NCI-H82 treated with DMSO at 0.1 percent for 48 hours (cell line): ENCODE measurements around the gene USP30.
"Not testable (repeated sequence)": the region's sequence is repeated elsewhere in the genome, so short reads cannot be mapped to it uniquely, and the experiment has no call there.

Source experiments
- DNase-seq: peaks from one replicate; lab custom pipeline; 2025; ENCODE audit not compliant: unreplicated experiment; lab: John Stamatoyannopoulos, UW

The USP30 gene

GRCh38 chr12:109052097-109052413 lies 321 bp upstream of the USP30 start:
- DNase-seq: no peak

DNA sequence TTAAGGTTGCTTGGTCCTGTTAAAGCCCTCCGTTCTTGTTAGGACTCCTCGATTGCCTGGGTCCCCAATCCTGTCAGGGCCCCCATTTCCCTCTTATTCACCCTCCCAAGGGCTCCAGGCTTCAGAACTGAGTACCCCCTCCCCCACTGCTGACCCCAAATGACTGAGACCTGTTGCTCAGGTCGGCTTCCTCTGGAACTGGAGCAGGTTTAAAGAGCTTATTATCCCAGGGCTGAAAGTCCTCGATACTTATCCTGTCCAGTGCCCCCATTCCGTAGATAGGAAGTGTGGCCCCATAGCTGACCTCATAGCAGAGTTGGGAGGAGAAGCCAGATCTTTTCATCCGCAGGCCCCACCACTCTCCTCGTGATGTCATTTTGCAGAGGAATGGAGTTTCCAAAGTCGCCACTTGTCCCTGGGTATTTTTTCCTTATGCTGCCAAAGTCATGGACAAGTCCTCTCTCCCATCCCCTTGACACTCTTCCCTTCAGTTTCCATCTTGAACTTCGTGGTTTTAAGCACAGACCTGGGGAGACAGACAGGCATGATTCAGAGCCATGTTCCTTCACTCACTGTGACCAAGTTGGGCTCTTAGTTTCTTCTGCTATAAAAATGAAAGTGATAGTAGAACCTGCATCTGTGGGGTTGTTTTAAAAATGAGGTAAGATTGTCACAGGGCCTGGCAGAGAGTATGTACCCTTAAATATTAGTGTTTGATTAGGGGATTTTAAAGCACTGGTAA lies 1.2 kb downstream of the USP30 start:
- DNase-seq: no peak

GRCh38 chr12:109054124-109054513 lies 1.7 kb downstream of the USP30 start:
- not testable (repeated sequence) for DNase-seq

DNA sequence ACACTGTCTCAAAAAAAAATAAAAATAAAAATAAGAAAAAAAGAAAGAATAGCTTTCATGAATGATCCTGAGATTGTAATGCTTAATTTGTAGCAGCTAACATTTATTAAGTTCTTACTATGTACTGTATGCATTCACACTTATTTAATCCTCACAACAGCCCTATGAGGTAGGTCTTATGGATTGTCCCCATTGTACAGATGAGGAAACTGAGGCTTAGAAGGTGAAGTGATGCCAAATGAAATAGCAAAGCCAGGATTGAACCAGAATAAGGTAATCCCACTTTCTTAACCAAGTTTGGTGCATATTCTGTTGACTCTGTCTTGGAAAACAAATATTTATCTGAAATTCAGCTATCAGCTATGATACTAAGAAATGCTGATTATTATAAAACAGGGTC lies 2.1 kb downstream of the USP30 start:
- no peak for DNase-seq

GRCh38 chr12:109056891-109057290 lies 4.5 kb downstream of the USP30 start:
- DNase-seq: no peak

GRCh38 chr12:109057376-109057775 lies 5.0 kb downstream of the USP30 start:
- no peak for DNase-seq

DNA sequence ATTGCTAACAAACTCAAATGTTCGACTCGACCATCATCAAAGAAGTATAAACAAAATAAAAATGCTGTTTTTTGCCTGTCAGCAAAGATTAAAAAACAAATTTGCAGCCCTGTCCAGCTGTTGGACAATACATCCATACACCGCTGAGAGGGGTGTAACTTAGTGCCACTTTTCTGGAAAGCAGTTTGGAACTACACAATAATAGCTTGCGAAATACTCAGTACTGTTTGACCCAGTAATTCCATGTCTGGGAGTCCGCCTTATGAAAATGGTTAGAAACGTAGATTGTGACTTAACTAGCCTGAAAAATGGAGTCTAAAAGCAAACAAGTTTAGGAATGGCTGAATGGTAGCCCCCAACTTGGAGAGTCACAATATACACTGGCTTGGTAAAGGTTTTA lies 6.4 kb downstream of the USP30 start:
- DNase-seq: no peak

- DNase-seq: no peak
These were observed 11.8 kb downstream of the USP30 start for GRCh38 chr12:109064143-109064542.

DNA sequence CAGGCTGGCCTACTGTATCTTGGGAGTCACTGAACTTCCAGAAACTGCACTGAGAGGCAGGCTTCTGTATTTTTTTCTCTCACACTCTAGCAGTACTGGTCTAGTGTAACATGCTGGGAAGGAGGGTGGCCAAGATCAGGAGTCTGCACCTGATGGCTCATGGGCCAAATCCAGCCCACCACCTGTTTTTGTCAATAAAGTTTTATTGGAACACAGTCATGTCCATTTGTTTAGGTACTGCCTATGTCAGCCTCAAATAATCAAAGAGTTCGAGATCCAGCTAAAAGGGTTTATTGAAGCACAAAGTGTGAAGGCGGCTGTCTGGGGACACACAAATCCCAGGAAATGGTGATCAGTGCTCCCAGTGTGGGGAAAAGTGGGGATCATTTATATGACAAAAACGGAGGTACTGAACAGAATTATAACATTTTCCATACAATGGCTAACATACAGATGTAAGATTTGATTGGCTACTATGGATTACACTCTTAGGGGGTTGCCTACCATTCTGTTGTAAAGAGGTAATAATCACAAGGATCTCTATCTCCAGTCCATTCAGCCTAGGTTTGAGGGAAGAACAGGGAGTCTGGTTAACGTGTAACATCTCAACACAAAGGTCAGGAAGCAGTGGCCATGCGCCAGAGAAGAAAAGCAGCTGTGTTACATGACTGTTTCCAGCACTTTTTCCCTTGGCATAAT lies 12.9 kb downstream of the USP30 start:
- DNase-seq: no peak

GRCh38 chr12:109065853-109066193 lies 13.4 kb downstream of the USP30 start:
- DNase-seq: no peak

DNA sequence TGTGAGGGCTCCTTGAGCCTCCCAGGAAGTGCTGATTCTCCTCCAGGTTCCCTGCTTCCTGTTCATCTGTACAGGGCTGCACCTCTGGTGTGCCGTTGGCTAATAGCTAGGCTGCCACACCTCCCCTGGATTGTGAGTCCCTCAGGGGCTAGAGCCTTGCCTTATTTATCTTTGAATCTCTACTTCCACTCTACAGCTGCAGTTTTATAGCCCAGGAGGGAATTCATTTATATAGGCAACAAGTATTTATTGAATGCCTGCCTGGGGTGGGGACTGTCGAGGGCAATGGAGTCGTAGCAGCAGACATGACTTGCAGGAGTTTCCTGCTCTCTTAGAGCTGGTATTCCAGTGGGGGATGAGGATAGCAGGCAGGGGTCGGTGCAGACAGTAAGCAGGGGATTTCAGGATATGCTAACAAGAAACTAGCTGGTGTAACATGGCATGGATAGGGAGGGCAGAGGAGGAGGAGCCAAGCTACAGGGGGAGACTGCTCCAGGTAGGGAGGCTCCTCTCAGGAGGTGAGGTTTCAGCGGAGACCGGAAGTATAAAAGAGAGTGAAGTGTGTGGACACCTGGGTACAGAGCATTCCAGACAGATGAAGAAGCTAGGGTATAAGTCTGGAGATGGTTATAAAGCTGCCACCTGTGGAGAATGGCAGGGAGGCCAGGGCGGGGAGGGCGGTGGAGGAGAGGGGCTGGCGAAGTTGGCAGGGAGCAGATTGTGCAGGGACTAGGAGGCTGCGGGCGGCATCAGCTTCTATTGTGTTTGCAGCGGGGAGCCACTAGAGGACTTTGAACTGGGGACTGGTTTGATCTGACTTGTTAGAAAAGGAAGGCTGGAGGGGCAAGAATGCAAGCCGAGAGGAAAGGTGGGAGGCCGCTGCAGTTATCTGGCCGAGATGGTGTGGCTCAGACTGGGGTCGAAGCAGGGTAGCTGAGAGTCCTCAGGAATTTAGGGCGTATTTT lies 17.2 kb downstream of the USP30 start:
- no peak for DNase-seq

DNA sequence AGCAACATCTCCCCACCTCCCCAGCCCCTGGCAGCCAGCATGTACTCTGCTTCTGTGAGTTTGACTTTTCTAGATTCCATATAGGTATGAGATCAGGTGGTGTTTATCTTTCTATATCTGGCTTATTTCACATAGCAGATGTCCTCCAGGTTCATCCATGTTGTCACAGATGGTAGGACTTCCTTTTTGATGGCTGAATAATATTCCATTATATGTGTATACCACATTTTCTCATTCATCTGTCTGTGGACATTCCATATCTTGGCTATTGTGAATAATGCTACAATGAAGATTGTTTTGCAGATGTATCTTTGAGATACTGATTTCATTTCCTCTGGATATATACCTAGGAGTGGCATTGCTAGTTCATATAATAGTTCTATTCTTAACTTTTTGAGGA lies 22.5 kb downstream of the USP30 start:
- no peak for DNase-seq

DNA sequence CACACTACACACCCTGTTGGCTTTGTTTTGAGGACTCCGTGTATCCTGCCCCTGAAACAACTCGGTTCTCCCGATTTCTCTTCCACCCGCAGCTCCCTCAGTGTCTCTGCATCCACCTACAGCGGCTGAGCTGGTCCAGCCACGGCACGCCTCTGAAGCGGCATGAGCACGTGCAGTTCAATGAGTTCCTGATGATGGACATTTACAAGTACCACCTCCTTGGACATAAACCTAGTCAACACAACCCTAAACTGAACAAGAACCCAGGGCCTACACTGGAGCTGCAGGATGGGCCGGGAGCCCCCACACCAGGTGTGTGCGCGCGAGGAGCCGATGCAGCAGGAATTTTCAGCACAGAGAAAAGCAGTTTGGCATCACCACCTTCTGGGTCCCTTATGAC lies 30.4 kb downstream of the USP30 start:
- no peak for DNase-seq

DNA sequence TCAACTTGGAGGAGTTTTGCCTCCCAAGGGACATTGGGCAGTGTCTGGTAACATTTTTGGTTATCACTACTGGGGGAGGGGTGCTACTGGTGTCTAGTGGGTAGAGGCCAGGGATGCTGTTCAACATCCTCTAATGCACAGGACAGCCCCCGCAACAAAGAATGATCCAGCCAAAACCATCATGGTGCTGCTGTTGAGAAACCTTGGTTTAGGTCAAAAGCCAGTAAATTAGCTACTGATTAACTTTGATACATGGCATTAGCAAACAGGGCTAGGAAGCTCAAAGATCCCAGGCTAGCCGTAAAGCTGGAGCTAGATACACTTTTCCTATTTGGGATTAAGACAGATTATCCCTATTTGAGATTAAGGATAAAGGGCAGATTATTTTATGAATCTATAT lies 32.0 kb downstream of the USP30 start:
- DNase-seq: no peak

DNA sequence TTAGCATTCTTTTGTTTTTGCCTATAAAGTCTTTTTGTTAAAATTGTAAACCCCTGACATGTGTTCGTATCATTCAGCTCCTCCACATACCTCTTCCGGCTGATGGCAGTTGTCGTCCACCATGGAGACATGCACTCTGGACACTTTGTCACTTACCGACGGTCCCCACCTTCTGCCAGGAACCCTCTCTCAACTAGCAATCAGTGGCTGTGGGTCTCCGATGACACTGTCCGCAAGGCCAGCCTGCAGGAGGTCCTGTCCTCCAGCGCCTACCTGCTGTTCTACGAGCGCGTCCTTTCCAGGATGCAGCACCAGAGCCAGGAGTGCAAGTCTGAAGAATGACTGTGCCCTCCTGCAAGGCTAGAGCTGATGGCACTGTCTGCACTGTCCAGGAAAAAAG lies 33.2 kb downstream of the USP30 start:
- no peak for DNase-seq

GRCh38 chr12:109087250-109087649 lies 34.9 kb downstream of the USP30 start:
- DNase-seq: no peak

- no peak for DNase-seq
These were observed 36.4 kb downstream of the USP30 start for GRCh38 chr12:109088818-109089217.

DNA sequence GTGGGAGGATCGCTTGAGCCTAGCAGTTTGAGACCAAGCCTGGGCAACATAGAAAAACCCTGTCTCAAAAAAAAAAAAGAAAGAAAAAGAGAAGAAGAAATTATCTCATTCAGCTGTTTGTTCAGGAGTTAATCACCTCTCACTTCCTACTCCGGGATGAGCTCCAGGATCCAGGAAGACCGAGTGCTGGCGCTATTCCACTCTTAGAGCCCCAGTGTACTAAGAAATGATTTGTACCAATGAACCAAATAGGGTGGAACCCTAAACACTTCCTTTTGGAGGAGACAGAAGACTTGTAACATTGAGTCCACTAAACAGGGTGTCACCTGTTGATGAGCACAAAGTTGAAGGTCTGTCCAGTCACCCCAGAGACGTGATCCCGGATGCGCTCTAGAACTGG lies 37.3 kb downstream of the USP30 start:
- no peak for DNase-seq

DNA sequence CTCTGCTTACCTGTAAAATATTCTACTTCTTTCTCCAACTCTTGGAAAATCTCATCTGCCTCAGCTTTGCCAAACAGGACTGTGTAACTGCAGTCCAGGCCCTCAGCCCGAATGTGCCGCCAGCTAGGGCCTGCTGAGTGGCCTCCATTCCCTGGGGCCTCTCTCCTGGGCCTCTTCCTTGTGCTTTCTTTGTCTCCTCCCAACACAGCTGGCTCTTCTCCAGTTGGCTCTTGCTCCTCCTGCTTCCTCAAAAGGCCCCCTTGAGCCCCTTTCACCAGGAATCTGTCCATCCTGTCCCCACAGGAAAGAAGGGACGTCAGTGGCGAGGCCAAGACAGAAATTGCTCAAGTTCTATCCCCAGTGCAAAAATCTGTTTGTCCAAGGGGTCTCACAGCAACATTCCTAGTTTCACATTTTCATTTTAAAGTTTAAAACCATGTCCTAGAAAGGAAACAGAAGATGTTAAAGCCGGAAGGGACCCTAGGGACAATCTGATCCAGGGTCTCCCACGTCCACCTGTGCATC lies 40.2 kb downstream of the USP30 start:
- DNase-seq: no peak

DNA sequence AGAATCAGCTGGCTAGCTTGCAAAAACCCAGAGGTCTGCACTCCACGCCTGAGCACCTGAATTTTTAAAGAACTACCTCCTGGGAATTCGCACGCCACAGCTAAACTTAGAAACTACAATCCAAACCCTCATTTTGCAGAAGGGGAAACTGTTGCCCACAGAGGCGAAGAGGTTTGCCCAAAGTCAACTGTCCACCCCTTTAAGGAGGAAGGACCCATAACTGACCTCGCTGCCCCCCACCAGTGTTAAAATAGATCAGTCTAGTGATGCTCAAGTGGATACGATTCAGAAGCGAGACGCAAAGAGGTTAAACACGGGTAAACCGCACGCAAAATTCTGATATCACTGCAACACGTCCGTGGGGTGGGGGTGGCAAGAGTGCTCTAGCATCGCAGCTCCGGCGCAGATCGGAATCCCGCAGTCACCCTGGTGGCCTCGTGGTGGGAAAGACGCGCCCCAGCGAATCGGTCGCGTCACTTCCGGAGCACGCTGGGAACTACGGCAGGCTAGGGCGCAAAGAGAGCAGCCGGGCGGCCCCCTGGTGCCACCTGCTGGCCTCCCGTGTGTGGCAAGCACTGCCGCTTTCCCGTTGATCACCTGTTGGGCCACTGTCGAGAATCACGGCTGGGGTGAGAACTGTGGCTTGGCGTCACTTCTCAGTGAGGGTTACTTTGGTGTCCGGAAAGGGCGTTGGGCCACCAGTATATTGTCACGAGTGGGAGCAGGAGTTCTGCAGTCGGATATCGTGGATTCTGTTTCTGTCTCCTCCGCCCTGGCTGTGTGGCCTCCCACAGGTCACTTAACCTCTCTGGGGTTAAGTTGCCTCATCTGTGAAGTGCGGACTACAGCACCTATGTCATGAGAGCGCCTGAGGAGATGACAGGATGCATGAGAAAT lies 40.9 kb downstream of the USP30 start, which contains the start of gene ALKBH2:
ALKBH2 (minus strand) TSS at position 451 of the 897 bp plus-strand sequence. CDS start 686 bp downstream, outside the sequence.
- peak; percentile 80 for DNase-seq

DNA sequence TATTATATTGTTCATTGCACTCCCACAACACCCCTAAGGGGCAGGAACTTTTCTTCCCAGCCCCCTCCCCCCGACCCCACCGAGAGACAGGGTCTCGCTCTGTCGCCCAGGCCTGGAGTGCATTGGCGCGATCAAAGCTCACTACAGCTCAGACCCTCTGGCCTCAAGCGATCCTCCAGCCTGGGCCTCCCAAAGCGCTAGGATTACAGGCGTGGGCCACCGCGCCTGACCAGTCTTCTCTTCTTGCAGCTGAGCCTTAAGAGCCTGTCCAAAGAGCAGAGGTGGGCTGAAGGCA lies 44.7 kb downstream of the USP30 start:
- DNase-seq: no peak
